Measurements from ENCODE around the gene C16orf92.

Gene C16orf92, protein sequence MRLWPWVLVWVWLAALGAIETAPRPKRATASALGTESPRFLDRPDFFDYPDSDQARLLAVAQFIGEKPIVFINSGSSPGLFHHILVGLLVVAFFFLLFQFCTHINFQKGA

DNA sequence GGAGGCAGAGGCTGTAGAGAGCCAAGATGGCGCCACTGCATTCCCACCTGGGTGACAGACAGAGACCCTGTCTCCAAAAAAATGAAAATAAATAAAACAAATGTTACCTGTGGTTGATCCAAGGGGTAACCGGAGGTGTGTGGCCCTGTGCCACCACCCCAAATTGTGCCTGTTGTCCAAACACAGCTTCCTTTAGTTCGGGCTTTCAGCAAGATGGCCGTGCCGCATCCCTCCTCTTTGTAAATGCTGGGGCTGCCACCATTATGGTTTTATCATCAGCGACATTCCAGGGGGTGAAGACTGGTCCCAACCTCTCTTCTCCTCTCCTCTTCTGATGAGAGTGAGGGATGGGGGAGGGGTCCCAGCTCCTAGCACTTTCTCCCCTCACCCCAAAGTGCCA lies at the start of gene C16orf92:
C16orf92 (plus strand) TSS at position 312 of the 400 bp plus-strand sequence. CDS start 143 bp downstream, outside the sequence.
- TF ChIP-seq, protein P1, sequence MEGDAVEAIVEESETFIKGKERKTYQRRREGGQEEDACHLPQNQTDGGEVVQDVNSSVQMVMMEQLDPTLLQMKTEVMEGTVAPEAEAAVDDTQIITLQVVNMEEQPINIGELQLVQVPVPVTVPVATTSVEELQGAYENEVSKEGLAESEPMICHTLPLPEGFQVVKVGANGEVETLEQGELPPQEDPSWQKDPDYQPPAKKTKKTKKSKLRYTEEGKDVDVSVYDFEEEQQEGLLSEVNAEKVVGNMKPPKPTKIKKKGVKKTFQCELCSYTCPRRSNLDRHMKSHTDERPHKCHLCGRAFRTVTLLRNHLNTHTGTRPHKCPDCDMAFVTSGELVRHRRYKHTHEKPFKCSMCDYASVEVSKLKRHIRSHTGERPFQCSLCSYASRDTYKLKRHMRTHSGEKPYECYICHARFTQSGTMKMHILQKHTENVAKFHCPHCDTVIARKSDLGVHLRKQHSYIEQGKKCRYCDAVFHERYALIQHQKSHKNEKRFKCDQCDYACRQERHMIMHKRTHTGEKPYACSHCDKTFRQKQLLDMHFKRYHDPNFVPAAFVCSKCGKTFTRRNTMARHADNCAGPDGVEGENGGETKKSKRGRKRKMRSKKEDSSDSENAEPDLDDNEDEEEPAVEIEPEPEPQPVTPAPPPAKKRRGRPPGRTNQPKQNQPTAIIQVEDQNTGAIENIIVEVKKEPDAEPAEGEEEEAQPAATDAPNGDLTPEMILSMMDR (IDR thresholded peaks at IDR 0.05; ENCODE audit: low read depth, low read length) = no peak
- DNase-seq (ENCODE audit: extremely low read depth, low read depth) = no peak

DNA sequence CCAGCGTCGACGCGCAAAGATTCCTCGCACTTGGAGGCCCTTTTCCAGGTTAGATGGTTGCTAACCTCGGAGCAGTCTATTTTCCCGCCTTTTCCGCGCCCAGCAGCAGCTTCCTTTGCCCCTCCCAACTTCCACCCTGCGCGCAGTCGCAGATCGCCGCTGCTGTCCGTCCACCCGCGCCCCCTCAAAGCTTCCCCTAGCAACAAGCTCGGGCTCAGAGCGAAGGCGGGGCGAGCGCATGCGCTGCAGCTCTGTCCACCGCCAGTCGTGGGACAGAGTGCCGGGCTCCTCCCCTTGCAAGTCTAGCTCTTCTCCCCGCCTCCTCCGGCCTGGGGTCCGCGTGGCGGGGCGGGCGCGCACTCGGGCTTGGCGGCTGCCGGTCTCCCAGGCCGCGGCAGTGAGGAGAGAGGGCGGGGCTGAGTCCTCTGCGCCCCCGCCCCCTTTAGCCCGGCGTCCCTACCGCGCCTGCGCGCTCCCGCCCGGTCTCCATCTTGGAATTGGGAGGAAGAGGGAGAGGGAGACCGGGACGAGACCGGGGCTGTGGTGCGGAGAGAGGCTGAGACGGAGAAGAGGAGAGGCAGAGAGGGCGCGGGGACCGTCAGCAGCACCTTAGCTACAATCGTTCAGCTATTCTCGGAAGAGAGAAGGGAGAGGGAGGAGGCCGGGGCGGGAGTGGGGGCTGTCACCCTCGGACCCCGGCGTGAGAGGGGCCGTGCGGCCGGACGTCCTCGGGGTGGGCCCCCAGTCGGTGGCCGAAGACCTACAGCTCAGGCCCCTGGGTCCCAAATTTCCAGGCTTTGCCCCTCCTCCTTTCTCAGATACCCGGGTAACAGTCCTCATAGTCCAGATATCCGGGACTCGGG lies 49.4 kb upstream of the C16orf92 start, which contains the start of gene TAOK2:
TAOK2 (plus strand) TSS at position 485 of the 863 bp plus-strand sequence. CDS start 3,905 bp downstream, outside the sequence.
- DNase-seq (ENCODE audit: extremely low read depth, low read depth) = peak; percentile 98
- TF ChIP-seq, protein P1 (IDR thresholded peaks at IDR 0.05; ENCODE audit: low read depth, low read length) = no peak

DNA sequence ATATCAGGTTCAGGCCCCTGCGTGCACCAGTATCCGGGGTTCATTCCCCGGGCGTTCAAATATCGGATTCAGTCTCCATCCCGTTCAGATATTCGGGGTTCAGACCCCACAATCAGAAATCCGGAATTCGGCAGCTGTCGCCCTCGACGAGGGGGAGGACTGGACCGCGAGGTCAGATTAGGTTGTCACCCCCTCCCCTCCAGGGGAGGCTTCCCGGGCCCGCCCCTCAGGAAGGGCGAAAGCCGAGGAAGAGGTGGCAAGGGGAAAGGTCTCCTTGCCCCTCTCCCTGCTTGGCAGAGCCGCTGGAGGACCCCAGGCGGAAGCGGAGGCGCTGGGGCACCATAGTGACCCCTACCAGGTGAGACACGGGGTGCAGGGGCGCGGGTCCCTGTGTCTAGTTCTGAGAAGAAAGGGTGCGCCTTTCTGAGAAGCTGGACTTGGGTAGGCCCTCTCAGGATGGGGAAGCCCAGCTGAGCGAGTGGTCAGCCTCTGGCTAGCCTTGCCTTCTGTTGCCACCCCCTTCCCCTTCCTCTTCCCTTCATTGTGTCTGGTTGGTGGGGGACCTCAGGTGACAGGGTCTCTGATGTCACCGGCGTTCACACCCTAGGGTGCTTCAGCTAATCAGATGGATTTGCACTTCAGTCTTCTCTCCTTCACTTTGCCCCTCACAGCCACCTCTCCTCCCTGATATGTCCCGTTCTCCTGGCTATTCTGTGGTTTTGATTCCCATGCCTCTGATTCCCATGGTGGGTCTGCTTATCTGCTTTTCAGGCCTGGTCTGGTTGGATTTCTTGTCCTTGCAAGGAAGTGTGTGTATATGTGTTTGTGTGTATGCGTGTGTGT lies 48.5 kb upstream of the C16orf92 start:
- TF ChIP-seq, protein P1 (IDR thresholded peaks at IDR 0.05; ENCODE audit: low read depth, low read length) = no peak
- DNase-seq (ENCODE audit: extremely low read depth, low read depth) = no peak

DNA sequence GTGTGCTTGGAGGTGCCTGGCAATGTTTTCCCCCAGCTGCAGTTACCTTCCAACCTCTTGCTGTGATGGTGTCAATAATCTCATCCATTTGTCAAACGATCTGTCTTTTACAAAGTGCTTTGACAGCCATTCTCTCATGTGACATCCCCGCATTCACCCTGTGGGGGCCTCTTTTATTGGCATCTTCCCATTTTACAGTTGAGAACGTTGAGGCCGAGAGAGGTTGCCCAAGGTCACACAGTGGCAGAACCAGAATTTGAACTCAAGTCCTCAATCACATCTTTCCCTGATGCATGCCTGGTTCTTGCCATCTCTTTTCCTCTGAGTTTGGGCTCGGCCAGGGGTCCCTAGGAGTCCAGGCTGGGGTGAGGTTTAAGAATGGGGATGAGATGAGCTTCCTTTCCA lies 47.9 kb upstream of the C16orf92 start:
- no peak for DNase-seq (ENCODE audit: extremely low read depth, low read depth)
- TF ChIP-seq, protein P1 (IDR thresholded peaks at IDR 0.05; ENCODE audit: low read depth, low read length) = no peak

DNA sequence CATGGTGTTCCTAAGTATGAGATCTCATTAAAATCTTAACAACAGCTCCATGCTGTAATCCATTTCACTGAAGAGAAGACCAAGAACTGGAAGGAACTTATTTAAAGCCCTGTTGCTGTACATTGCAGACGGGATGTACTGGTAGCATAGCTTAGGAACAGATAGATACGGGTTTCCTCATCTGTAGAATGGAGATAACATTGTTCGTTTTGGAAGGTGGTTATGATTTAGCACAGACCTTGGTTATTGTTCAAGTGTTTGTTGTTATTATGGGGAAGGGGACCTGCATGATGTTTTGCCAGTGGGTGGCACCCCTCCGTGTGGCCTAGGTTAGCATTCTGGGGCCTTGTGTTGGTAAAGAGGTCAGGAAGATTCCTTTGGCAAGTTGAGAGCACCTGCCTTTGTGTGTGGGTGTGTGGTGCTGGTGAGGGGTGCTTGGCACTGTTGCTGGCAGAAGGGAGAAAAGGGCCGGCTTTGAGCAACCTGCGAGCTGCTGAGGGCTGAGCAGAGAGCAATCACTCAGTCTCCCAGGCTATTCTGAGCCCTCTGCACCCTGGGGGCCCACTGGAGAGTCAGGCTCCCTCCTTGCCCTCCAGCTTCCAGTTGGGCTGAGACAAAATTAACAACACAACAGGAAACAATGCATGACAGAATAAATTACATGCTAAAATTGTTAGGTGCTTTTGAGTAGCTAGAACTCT lies 47.0 kb upstream of the C16orf92 start:
- DNase-seq (ENCODE audit: extremely low read depth, low read depth) = no peak
- TF ChIP-seq, protein P1 (IDR thresholded peaks at IDR 0.05; ENCODE audit: low read depth, low read length) = no peak

DNA sequence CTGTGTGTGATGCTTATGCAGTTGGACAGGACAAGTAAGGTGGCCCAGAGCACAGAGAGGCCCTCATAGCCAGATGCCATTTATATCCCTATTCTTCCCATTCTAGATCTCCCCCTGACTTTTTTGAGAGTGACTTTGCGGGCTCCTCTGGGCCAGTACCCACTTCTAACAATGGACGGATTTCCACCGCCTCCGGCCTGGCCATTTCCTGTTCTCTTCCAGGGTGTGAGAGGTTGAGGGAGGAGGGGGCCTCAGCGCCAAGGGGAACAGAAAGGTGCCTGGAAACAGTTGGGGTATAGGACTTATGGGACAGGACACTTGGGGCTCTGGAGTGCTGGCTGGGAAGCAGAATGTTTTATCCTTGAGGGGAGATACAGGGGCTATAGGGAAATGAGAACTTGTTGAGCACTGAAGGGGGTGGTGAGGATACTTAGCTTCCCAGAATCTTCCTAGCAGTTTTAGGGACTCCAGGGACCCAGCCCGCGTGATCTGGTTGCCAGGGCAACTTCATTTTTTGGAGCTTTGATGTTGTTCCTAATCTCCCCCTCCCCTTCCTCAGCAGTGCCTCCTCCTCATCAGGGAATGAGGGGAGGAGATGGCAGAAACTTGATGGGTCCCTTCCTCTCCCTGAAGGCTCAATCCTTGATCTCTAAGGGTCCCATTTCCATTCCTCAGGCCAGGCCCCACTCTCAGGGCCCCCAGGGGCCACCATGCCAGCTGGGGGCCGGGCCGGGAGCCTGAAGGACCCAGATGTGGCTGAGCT lies 45.8 kb upstream of the C16orf92 start:
- no peak for DNase-seq (ENCODE audit: extremely low read depth, low read depth)
- TF ChIP-seq, protein P1 (IDR thresholded peaks at IDR 0.05; ENCODE audit: low read depth, low read length) = no peak
